GM12878 (cell line): ENCODE measurements around the gene ABCB4.

Experiments
- EP300 ChIP-seq, 2 experiments: fragments of 150-350 bp in 1 of 2; IDR thresholded peaks; 2 replicates each; pipeline ENCODE4 v1.6.1; 2011 to 2012; ENCODE audit warnings: low read depth in 2 of 2, low read length in 2 of 2, borderline replicate concordance in 1 of 2, improper control_type of control experiment in 1 of 2, inconsistent platforms in 1 of 2; ENCODE audit not compliant: control insufficient read depth in 1 of 2
- ESRRA ChIP-seq: IDR thresholded peaks from 2 replicates; pipeline ENCODE4 v1.6.1; 2012; ENCODE audit warnings: mild to moderate bottlenecking, low read length, improper control_type of control experiment
- SPI1 ChIP-seq: IDR thresholded peaks from 2 replicates; pipeline ENCODE4 v1.6.1; 2011; ENCODE audit warnings: low read depth, mild to moderate bottlenecking, low read length, moderate library complexity, borderline replicate concordance; ENCODE audit not compliant: insufficient read depth
- YY1 ChIP-seq: IDR thresholded peaks from 2 replicates; pipeline ENCODE4 v1.6.1; 2011; ENCODE audit warnings: low read depth, mild to moderate bottlenecking, low read length

DNA sequence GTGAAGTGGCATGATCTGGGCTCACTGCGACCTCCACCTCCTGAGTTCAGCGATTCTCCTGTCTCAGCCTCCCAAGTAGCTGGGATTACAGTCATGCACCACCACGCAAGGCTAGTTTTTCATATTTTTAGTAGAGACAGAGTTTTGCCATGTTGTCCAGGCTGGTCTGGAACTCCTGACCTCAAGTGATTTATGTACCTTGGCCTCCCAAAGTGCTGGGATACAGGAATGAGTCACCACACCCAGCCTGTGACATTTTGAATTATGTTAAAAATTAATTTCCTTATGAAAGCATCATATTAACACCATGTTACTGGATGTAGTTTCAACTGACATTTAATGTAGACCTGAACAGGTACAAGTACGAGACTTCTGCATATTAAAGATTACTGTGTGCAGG is 24.3 kb downstream of the ABCB4 start:
- no peak for TF ChIP-seq YY1
- no peak for TF ChIP-seq EP300 (IDR thresholded peaks at IDR 0.05; ENCODE audit: borderline replicate concordance in 1 of 2, control insufficient read depth in 1 of 2, low read depth in 2 of 2, low read length in 2 of 2)
- TF ChIP-seq SPI1, result no peak
- TF ChIP-seq ESRRA, result no peak
